GM21515 (cell line): Measurements from ENCODE around the gene CDH4.

Experiments used
- ATAC-seq: cut with Tn5 transposase; IDR thresholded peaks from one replicate; pipeline ENCODE4 v1.9.1; 2021; ENCODE audit not compliant: unreplicated experiment

Gene CDH4

DNA sequence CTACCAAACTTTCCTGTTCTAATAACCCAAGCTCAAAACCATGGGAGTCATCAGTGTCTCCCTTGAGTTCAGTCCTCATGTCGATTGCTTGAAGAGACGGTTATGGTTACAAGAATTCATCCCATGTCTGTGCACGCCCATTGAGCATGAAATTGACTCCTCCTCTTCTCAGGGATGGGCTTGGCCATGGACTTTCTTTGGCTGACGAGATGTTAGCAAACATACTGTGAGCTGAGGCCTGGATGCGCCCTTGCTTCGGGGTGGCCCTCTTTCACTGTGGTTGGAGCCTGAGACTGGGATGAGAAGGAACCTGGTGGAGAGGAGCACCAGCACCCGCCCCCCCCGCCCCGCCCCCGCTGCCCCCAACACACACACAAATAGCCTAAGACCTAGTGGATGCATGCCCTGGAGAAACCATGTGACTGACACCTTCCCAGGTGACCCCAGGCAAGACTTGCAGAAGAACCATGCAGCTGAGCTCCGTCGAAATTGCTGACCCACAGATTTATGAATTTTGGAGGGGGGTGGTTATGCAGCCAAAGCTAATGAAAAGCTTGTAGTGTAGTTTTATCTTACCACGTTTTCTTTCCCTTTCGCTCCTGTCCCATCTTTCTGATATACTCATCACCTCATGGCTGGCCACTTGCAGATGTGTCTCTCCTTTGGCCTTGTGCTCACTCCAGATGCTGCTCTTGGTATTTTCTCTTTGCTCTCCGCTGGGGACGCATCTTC lies 231.4 kb downstream of the CDH4 start:
- no peak for ATAC-seq

DNA sequence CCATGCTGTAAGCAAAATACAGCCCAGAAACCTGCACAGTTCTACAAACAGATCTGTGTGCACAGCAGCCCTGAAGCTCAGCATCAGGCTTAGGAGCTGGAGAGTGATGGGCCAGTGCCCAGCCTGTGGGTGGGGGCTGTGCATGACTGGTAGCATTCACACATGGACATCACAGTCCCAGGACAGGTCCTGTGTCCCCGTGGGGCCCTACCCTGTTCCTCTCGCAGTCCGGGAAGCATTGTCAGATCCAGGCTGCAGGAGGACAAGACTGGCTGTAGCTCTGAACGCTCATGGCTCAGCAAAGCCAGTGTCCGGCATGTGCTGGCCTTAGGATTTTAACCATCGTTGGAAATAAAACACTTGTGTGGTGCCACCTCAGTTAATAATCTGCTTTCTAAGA lies 234.1 kb downstream of the CDH4 start:
- no peak for ATAC-seq

DNA sequence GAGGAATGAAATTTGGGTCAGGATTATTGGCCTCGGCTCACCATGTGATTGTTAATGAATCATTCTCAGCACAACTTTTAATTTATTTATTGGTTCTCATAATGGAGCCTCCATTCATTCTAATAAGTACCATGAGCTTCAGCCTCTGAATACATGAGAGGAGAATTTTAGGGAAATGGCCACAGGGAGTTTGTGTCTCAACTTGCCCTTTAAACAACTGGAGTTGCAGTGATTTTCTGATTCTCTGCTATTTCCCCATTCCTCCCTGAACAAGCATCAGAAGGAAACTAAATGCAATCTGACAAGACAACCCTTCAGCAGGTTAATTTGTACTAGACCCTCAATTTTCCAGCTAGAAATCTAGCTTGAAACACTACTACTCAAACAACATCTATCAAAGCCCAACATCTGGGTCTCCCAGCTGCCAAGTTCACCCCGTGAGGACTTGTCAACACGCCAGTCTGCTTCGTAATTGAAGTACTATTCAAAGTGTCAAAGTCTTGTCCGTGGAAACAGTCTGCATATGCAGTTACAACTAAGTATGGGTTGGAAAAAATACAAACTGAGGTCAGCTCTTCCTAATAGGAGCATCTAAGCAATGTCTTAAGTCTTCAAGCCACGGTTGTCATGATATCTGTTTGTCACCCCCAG lies 235.4 kb downstream of the CDH4 start:
- ATAC-seq = no peak

DNA sequence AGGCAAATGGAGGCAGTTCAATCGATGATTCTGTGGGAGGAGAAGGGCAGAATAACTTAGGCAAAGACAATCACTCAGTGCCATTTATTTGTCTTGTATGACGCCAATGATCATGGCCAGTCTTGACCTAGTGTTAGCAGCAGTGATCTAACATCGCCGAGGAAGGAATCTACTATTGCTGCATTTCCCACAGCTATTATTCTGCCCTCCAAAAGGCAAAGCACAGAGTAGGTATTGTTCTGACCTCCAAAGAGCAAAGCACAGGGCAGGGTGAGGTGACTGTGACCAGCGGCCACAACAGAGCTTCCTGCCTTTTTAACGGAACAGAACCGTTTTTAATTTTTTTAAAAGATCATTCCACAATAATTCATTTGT lies 235.9 kb downstream of the CDH4 start:
- ATAC-seq = no peak

DNA sequence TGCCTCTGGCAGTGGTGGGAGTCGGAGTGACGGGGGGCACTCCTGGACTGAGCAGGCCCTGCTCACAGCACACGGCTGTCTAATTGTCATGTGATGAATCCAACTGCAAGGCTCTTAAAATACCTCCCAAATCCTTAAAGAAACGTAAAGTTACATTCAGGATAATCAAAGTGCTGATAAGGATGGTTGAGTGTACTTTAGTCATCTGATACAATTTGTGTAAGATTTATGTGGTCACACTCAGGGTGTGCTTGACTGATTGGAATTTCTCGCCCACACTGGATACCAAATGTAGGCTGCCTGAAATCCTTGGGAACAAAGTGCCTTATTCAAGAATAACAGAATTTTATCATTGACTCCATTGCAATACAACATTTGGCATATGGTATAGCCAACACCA lies 238.7 kb downstream of the CDH4 start:
- ATAC-seq = no peak

DNA sequence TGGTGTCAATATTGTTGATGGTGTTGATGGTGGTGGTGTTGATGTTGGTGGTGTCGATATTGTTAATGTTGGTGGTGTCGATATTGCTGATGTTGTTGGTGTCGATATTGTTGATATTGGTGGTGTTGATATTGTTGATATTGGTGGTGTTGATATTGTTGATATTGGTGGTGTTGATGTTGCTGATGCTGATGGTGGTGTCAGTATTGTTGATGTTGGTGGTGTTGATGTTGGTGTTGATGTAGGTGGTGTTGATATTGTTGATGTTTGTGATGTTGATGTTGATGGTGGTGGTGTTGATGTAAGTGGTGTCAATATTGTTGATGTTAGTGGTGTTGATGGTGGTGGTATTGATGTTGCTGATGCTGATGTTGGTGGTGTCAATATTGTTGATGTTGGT lies 240.0 kb downstream of the CDH4 start:
- no peak for ATAC-seq

DNA sequence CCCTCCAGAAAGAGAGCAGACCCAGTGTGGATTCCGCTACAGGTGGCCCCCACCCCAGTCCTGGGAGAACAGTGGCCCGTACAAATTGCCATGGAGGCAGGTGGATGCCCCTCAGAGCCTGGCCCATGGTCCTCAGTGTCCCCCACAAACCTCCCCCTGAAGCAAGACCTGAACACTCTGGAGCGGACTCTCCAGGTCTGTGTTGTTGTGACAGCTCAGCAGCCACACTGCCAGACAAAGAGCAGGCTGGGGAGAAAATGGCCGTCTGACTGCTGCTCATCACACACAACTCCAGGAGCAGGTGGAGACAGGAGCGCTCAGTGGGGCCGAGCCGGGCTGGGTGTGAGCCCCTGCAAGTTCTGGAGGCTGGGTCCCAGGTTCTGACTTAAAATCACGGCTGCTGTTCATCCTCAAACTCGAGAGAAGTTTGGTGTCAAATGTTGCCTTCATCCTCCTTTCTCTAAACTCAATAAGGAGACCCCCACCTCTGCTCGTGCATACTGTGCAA lies 241.8 kb downstream of the CDH4 start:
- ATAC-seq = no peak

DNA sequence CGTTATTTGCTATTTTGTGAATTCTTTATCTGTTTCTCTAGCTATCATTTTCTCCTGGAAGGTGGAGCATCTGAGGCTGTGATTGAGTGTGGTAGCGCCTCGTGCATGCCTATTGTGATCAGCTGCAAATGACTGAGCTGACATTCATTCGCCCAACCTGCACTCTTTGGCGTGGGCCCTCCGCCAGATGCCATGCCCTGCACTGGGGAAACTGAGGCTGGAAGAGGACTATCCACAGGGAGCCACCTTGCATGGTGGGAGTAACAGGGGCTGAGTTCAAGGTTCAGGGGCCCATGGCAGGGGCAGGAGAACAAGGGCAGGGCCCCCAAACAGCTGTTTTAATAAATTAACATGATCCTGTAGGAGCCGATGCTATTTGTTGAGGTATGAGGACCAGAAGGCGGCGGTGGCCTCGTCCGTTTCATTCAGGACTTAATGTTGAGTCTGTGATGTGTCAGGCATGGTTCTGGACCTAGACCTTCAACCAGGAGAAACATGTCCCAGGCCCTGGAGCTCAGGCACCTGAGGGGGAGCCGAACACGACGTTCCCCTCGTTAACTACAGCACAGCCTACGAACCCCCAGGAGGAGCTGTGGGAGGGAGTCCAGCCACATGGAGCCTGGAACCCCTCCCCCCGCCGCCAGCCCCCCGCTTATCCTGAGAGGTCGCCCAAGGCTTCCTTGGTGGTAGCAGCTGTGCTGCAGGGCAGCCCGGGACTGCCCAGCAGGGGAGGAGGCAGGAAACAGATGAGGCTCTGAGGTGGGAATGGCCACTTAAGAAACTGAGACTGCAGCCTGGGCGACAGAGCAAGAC lies 242.9 kb downstream of the CDH4 start:
- no peak for ATAC-seq

DNA sequence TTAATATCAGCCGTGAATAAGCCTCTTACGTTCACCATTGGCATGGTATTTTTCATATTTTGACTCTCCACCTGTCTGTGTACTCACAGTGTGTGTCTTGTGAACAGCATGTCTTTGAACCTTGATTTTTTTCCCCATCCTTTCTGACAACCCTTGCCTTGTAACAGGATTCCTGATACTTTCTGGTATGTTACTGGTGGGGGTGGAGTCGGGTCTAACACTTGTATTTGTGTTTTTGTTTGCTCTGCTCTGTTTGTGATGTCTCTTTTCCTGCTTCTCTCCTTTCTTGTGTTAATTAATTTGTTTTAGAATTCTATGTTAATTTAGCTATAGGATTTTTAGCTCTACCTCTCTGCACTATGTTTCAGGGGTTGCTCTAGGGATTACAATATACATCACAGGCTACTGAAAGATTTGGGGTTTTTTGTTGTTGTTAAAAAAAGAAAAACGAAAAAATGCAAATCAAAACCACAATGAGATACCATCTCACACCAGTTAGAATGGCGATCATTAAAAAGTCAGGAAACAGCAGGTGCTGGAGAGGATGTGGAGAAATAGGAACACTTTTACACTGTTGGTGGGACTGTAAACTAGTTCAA lies 245.1 kb downstream of the CDH4 start:
- ATAC-seq = no peak

DNA sequence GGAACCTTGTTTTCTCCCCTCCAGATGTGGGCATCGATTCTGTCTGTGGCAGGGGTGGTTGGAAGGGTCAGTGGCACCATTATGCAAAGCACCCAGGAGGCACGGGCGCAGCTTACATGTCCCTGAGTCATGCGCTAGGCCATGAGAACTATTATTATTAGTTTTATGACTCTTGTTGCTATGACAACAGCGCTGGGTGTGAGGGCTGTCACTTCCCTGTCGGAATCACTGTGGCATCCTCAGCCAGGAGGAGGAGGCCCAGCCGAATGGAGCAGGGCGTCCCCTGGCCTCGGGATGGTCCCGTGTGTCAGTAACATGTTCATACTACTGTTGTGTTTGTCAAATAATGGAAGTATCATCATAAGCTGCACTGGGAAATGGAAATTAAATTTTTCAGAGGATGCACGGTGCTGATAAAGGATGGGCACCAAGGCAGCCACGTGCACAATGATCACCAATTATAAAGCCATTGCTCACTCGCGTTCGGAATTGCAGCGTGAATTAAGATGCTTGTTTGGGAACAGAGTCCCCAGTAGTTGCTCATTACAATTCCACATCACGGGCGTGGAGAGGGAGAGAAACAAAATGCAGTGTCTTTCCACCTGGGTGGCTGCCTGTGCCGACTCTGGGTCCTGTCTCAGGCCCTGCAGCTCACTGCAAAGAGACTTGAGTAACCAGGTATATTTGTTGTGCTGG lies 247.9 kb downstream of the CDH4 start:
- no peak for ATAC-seq

DNA sequence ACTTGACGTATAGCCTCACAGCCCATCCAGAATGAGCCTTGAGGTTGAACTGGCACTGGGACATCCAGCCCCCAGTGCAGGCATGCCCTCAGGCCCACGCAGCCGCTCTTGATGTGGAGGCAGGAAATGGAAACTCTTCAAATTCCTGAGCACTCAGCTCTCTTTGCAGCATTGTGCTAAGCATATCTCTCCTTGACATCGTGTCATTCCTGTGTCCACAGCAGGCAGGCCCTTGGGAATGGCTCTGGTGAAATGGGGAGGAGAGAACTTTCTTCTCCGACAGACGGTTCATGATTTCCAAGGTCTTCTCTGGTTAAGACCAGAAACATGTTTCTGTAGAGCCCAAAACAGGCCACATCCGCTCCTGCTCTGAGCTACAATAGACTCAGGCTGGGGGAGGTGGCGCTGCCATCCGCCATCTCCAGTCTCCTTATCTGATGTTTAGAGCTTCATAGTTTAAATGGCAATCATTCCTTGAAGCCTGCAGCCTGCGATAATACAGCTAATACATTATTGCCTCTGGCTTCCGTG lies 248.8 kb downstream of the CDH4 start:
- ATAC-seq = no peak

DNA sequence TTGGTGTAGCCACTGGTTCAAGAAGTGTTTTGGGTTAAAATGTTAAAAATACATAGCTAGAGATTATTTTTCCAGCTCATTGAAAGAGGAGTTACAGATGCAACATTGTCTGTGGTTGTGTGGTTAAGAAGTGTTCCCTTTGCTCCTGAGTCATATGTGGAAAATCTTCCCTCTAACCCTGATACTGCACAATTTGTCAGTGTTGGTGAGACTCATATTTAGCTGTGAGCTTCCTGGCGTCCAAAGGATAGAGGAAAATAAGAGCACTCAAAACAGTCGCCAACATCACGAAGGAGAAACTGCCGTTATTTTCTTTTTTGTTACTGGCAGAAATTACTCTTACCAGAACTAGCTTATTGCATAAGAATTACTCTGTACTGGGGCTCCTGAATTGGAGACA lies 250.4 kb downstream of the CDH4 start:
- ATAC-seq = no peak

DNA sequence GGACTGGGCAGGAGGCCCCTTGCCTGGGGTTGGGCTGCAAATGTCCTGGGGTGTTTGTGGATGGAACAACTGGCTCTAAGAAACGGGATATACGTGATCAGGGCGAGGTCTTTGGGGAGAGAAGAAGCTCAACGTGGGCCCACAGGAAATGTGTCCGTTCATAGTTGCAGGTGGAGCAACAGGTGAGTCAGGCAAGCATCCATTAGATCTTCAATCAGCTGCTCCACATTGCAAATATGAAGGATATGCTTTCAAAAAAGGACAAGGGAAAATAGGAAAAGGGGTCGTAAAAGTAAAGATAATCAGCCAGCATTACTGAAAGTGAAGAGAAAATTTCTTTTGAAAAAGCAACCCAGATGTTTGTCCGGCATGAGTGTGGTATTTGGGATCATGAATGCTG lies 251.0 kb downstream of the CDH4 start:
- ATAC-seq = no peak

DNA sequence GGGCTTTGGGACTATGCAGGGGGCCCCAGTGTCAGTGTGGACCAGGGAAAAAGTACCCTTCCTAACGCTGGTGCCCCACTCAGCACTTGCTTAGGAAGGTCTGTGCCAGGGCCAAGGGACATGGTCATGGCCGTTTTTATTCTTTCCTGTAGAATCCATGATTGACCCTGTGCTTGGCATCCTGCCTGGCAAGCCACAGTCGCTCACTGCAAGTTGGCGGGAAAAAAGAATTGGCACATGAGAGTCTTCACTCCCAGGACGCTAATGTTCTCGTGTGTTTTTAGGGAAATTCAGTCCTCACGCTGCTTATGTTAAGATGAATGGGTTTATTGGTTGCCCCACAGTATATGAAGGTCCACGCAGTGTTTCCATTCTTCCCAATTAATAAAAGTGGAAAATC lies 253.4 kb downstream of the CDH4 start:
- ATAC-seq = no peak

DNA sequence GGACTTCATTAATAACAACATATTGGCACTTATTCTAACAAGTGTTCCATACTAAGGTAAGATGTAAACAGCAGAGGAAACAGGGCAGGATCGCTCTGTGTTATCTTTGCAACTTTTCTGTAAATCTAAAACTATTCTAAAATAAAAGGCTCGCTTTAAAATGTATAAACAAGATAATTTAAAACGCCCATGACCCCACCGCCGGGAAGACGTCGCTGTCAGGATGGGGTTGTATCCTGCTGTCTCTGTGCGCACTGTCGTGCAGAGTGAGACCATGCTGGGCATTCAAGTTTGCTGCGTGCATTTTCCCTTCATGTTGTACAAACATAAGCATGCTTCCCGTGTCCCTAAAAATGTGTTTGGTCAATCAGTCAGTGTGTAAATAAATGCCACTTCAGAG lies 255.7 kb downstream of the CDH4 start:
- ATAC-seq = no peak

DNA sequence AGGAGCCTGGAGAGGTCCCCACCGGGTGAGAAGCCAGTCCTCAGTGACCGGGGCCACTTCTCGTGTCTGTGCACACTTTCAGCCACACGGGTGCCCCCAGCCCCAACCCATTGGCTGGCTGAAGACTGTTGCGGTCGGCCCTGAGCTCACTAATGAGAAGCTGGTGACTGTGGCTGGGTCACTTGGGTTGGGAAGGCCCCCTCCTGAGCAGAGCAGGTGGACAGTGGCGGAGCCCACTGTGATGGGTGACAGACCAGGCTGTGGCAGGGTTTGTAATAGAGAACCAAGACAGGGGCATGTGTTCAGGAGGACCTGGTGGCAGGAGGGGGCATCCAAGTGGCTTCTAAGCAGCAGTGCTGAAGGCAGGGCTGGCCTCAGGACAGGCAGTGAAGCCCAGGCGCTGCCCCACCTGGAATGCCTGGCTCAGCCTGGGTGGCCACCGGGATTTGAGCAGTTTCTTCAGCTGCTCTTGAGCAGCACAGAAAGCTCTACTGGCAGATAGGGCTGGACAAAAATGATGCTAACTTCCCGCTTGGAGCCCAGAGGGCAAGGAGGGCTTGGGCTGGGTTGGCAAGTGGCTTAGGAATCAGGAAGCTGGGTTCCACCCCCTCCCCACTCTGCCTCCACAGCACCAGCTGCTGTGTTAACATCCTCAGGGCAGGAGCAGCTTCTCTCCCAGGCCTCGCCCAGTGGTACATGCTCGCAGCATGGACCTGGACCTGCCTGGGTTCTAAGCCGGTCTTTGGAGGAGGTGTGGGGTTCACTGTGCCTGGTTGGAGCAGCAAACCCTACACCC lies 256.4 kb downstream of the CDH4 start:
- no peak for ATAC-seq

DNA sequence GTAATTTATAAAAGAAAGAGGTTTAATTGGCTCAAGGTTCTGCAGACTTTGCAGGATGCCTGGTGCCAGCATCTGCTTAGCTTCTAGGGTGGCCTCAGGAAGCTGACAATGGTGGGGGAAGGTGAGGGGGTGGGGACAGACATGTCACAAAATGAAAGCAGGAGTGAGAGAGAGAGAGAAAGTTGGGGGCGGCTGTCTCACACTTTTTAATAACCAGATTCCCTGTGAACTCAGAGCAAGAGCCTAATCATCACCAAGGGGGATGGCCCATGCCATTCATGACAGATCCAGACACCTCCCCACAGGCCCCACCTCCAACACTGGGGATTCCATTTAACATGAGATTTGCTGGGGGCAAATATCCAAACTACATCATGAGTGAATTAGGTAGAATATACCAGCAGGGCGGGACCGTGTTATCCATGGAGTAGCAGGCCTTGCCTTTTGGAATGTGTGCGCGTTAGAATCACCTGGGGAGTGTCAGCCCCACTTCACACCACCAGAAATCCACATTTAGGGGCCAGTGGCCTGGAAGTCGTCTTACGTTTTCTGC lies 258.8 kb downstream of the CDH4 start:
- ATAC-seq = no peak

DNA sequence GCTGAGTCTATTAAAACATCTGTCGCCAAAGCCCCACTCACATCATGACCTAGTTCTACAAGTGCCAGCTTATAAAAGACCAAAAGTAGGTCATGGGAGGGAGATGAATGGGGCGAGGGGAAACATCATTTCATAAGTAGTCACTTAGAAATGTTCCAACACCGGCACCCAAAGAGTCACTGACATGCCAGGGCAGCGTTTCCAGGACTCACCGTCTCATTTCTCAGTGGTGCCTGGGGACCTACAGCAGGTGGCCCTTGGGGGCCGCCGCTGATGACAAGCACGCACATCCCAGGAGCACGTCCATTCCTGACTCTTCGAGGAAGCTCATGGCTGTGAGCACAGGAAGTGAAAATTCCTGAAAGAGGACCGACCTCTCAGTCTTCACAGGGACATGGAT lies 260.4 kb downstream of the CDH4 start:
- no peak for ATAC-seq

DNA sequence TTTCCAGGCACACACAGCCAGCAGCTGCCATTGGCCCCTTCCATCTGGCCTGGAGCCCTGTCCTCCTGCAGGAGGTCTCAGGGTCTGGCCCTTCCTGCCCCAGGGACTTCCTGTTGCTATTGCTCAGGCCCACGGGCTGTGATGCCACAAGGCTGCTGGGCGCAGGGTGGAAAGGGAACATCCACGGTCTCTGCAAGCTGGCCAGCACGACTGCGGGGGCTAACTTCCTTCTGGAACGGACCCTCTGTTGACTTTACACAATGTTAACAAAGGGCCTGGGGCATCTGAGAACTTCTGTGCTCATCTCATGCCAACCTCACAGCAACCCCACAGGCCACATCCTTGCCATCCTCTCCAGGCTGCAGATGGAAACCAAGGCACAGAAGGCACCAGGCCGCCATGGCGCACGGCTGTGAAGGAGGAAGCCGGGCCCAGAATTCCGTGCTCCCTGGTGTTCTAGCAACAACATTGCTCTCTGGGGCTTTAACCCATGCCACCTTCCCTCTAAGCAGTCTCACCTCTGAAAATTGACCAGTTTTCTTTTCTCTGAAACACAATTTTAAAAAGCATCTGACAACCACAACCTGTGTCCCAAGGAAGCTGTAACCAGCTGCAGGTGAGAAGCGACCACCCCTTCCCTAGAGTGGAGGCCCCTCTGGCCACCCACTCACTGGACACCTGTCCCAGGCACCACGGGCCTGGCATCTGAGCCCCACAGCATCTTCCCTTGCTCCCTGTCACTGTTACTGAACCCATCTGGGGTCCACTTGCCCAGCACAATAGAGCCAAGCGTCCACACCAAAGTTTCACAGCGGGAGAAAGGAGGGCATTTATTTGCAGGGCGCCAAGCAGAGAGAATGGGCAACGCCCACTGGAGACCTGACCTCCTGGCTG lies 261.3 kb downstream of the CDH4 start:
- ATAC-seq = no peak
